Keratinocyte (primary cell): ENCODE results near the gene MSMP. TPM values are rescaled to one million over a fixed set of nuclear protein-coding genes. Genes with fewer than 3 reads are reported as not detected.

ENCODE experiments used
- DNase-seq: peaks from one replicate; pipeline ENCODE4 v3.0.0-alpha.2; 2011; ENCODE audit warnings: low read depth, missing footprints, low spot score
- FAIRE-seq: peaks from 2 replicates; lab custom pipeline; 2011; peaks lifted over from hg19 to GRCh38; lab: Jason Lieb, UNC
- H2AFZ ChIP-seq: 2 replicates; pipeline ENCODE4 v1.6.0; 2012; ENCODE audit warnings: low read length, control low read depth, inconsistent platforms; ENCODE audit not compliant: control insufficient read depth
- H3K27ac ChIP-seq: 2 replicates; pipeline ENCODE4 v1.5.1; 2011; ENCODE audit warnings: low read length; ENCODE audit not compliant: control insufficient read depth, insufficient read depth
- H3K27me3 ChIP-seq: 3 replicates; pipeline ENCODE4 v1.6.0; 2011; ENCODE audit warnings: low read length; ENCODE audit not compliant: control insufficient read depth, insufficient read depth; ENCODE audit errors: extremely low read depth
- H3K36me3 ChIP-seq, 2 experiments: 2 replicates in 1 of 2; 3 replicates in 1 of 2; pipeline ENCODE4 v1.5.1; 2011; ENCODE audit warnings: low read length in 2 of 2, mild to moderate bottlenecking in 1 of 2; ENCODE audit not compliant: control insufficient read depth in 2 of 2, insufficient read depth in 2 of 2; ENCODE audit errors: extremely low read depth in 1 of 2
- H3K4me1 ChIP-seq: 3 replicates; pipeline ENCODE4 v1.5.1; 2011; ENCODE audit warnings: low read length; ENCODE audit not compliant: control insufficient read depth, insufficient read depth; ENCODE audit errors: extremely low read depth
- H3K4me2 ChIP-seq: 3 replicates; pipeline ENCODE4 v1.6.0; 2011; ENCODE audit warnings: low read depth, low read length; ENCODE audit not compliant: control insufficient read depth, insufficient read depth; ENCODE audit errors: extremely low read depth
- H3K4me3 ChIP-seq, 3 experiments: fragments of 200-600 bp in 1 of 3; sonication (generic) in 1 of 3; 2 replicates in 2 of 3; 3 replicates in 1 of 3; pipeline ENCODE4 v1.5.1; 2011 to 2016; ENCODE audit warnings: low read length in 3 of 3, mild to moderate bottlenecking in 3 of 3, control low read depth in 2 of 3, inconsistent platforms in 1 of 3, low read depth in 1 of 3, mixed read lengths in 1 of 3, mixed run types in 1 of 3, moderate library complexity in 1 of 3; ENCODE audit not compliant: control insufficient read depth in 2 of 3, insufficient read depth in 2 of 3; ENCODE audit errors: extremely low read depth in 1 of 3
- H3K79me2 ChIP-seq: 2 replicates; pipeline ENCODE4 v1.6.0; 2012; ENCODE audit warnings: low read length; ENCODE audit not compliant: control insufficient read depth, insufficient read depth
- H3K9ac ChIP-seq: 3 replicates; pipeline ENCODE4 v1.6.0; 2011; ENCODE audit warnings: low read length; ENCODE audit not compliant: control insufficient read depth, insufficient read depth; ENCODE audit errors: extremely low read depth
- H3K9me1 ChIP-seq: 3 replicates; pipeline ENCODE4 v1.6.0; 2011; ENCODE audit warnings: low read length; ENCODE audit not compliant: control insufficient read depth, insufficient read depth; ENCODE audit errors: extremely low read depth
- H3K9me3 ChIP-seq: 2 replicates; pipeline ENCODE4 v1.5.1; 2012; ENCODE audit warnings: low read depth, low read length; ENCODE audit not compliant: control insufficient read depth
- H4K20me1 ChIP-seq: 3 replicates; pipeline ENCODE4 v1.6.0; 2011; ENCODE audit warnings: low read length; ENCODE audit not compliant: control insufficient read depth, insufficient read depth; ENCODE audit errors: extremely low read depth
- CTCF ChIP-seq, 3 experiments: IDR thresholded peaks in 1 of 3; conservative IDR thresholded peaks in 1 of 3; optimal IDR thresholded peaks in 1 of 3; 2 replicates in 2 of 3; 3 replicates in 1 of 3; pipeline versions ENCODE3 to v1.5.1; 2011; ENCODE audit warnings: low read length in 3 of 3, mild to moderate bottlenecking in 3 of 3, moderate library complexity in 2 of 3, control low read depth in 1 of 3, inconsistent platforms in 1 of 3; ENCODE audit not compliant: insufficient read depth in 2 of 3; ENCODE audit errors: extremely low read depth in 1 of 3
- EZH2 ChIP-seq: IDR thresholded peaks from one replicate; pipeline ENCODE4 v1.6.1; 2012; ENCODE audit warnings: inconsistent platforms, mild to moderate bottlenecking, low read length, moderate library complexity
- dilution Hi-C: fragments of 300-500 bp; cut with MboI; formaldehyde crosslinking; loops from one replicate; pipeline ENCODE4 v1.7.0; 2020; ENCODE audit warnings: low sequenced_read_pairs; ENCODE audit not compliant: extremely low pct_ligation_motif_present
- polyA plus RNA-seq, 5 experiments: library from polyadenylated mRNA; depleted of rRNA in 3 of 5; stranded (reverse) in 3 of 5; stranded (forward) in 1 of 5; unstranded in 1 of 5; fragments of >200 nt; gene quantifications; 1 replicate in 1 of 5; 2 replicates in 3 of 5; 3 replicates in 1 of 5; pipeline versions ENCODE4 v1.2.1 to v1.2.3, GENCODE V29; 2011 to 2012; ENCODE audit warnings: missing spikeins in 2 of 5, low read depth in 1 of 5, low replicate concordance in 1 of 5

Gene MSMP
- polyA plus RNA-seq, 1 donor (not counting 4 experiments of a cell fraction or from before 2014, with no cell fraction given), result not detected

GRCh38 chr9:35727676-35728040, 26.4 kb downstream of the MSMP start:
- Histone ChIP-seq H3K4me2 (no peak overlapping the region), H3K36me3 (peaks cover 25 to 28% of the 10 kb centered on the region in 2 experiments), H3K9me3 (no peaks in the 10 kb centered on the region), H3K27ac (no peak overlapping the region), H4K20me1 (peaks cover 26% of the 10 kb centered on the region), H2AFZ (no peak overlapping the region), H3K4me3 (no peak overlapping the region), H3K9me1 (peaks cover 7% of the 10 kb centered on the region), H3K79me2 (peaks cover 63% of the 10 kb centered on the region), H3K4me1 (peaks cover 36% of the 10 kb centered on the region), H3K9ac (no peak overlapping the region), H3K27me3 (no peaks in the 10 kb centered on the region)
- dilution Hi-C loops, result no loop called here
- no peak for DNase-seq
- no peak for FAIRE-seq
- TF ChIP-seq CTCF (optimal IDR thresholded peaks at IDR 0.05 in 1 of 3, IDR thresholded peaks at IDR 0.05 in 1 of 3, conservative IDR thresholded peaks at IDR 0.05 in 1 of 3; ENCODE audit: extremely low read depth in 1 of 3, insufficient read depth in 2 of 3, low read length in 3 of 3) (no peak), EZH2 (no peak)

GRCh38 chr9:35726931-35727330, 27.1 kb downstream of the MSMP start:
- no peak overlapping the region for H3K4me3 ChIP-seq
- H3K9ac ChIP-seq, result no peak overlapping the region
- TF ChIP-seq EZH2 (no peak), CTCF (optimal IDR thresholded peaks at IDR 0.05 in 1 of 3, IDR thresholded peaks at IDR 0.05 in 1 of 3, conservative IDR thresholded peaks at IDR 0.05 in 1 of 3; ENCODE audit: extremely low read depth in 1 of 3, insufficient read depth in 2 of 3, low read length in 3 of 3) (peak in 1 of 3 experiments; percentile 30)
- H3K4me2 ChIP-seq, result no peak overlapping the region
- peaks cover 63% of the 10 kb centered on the region for H3K79me2 ChIP-seq
- H3K9me1 ChIP-seq, result peaks cover 7% of the 10 kb centered on the region
- H3K27me3 ChIP-seq, result no peaks in the 10 kb centered on the region
- H2AFZ ChIP-seq, result no peak overlapping the region
- peaks cover 36% of the 10 kb centered on the region for H3K4me1 ChIP-seq
- FAIRE-seq (no peak), DNase-seq (no peak)
- dilution Hi-C loops, result no loop called here
- H3K9me3 ChIP-seq, result no peaks in the 10 kb centered on the region
- no peak overlapping the region for H3K27ac ChIP-seq
- H4K20me1 ChIP-seq, result peaks cover 26% of the 10 kb centered on the region
- peaks cover 31 to 34% of the 10 kb centered on the region in 2 experiments for H3K36me3 ChIP-seq
